GM21825 (cell line): ENCODE data around the gene RASSF5.
"Not testable (repeated sequence)": the region's sequence is repeated elsewhere in the genome, so short reads cannot be mapped to it uniquely, and the experiment has no call there.

Experiments used
- ATAC-seq: cut with Tn5 transposase; IDR thresholded peaks from one replicate; pipeline ENCODE4 v1.9.1; 2021; ENCODE audit warnings: mild to moderate bottlenecking, moderate library complexity; ENCODE audit not compliant: unreplicated experiment

Gene RASSF5

GRCh38 chr1:206566999-206567398 lies 59.7 kb downstream of the RASSF5 start:
- ATAC-seq: no peak

GRCh38 chr1:206568256-206568655 lies 60.9 kb downstream of the RASSF5 start:
- no peak for ATAC-seq

GRCh38 chr1:206568779-206569352 lies 61.5 kb downstream of the RASSF5 start:
- no peak for ATAC-seq

DNA sequence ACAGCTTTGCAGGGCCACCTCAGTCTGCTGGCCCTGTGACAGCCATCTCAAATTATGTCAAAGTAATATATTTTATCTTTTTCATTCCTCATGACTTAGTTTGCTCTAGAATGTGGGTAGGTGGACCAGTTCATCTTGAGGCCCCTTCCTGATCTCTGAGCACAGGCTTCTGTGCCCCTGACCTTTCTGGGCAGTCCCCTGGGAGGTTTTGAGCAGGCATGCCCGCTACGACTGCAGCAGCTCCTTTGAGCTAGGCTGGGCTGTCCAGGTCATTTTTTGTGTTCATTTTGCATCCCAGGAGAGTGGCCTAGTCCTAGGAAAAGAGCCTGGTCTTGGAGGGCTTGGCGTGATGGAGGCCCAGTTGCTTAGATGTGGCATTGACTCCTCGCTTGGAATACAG lies 62.2 kb downstream of the RASSF5 start:
- no peak for ATAC-seq

DNA sequence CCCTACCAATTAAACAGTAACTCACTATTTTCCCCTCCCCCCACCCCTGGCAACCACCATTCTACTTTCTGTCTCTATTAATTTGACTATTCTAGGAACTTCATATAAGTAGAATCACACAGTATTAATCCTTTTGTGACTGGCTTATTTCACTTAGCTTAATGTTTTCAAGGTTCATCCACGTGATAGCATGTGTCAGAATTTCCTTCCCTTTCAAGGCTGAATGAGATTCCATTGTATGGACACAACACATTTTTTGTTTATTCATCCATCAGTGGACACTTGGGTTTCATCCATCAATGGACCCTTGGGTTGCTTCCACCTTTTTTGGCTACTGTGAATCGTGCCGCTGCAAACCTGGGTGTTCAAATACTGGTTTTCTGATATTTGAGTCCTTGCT lies 63.2 kb downstream of the RASSF5 start:
- ATAC-seq: no peak

DNA sequence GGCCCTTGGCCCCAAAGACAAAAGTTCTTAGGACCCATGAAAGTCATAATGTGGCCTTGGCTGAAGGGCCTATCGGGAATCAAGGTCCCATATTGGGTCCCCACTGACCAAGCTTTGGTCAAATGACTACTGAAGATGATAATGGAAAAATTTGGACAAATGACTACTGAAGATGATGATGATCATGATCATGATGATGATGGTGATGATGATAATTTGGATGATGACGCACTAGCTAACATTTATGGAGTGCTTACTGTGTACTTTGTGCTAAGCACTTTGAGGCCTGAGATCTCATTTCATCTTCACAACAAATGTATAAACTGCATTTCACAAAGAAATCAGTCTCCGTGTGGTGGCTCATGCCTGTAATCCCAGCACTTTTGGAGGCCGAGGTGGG lies 65.5 kb downstream of the RASSF5 start:
- ATAC-seq: no peak

DNA sequence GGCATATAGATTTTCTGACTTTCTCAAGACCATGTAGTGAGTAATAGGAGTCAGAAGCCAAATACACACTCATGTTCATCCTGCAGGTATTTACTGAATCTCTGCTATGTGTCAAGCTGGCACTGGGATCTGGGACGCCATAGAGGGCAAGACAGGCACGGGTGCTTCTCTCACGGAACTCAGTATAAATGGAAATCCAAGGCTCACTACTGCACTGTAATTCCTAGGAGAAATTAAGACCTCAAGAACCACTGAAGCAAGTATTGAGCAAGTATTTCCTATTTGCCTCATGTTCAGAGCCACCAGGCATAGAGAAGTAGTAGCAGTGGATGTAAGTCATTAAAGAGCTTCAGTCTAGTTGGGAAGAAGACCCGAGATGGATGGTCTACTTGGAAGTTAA lies 66.0 kb downstream of the RASSF5 start:
- ATAC-seq: no peak

- no peak for ATAC-seq
Measured at GRCh38 chr1:206573762-206574161, 66.4 kb downstream of the RASSF5 start.

GRCh38 chr1:206575165-206575893 lies 68.0 kb downstream of the RASSF5 start:
- ATAC-seq: no peak

DNA sequence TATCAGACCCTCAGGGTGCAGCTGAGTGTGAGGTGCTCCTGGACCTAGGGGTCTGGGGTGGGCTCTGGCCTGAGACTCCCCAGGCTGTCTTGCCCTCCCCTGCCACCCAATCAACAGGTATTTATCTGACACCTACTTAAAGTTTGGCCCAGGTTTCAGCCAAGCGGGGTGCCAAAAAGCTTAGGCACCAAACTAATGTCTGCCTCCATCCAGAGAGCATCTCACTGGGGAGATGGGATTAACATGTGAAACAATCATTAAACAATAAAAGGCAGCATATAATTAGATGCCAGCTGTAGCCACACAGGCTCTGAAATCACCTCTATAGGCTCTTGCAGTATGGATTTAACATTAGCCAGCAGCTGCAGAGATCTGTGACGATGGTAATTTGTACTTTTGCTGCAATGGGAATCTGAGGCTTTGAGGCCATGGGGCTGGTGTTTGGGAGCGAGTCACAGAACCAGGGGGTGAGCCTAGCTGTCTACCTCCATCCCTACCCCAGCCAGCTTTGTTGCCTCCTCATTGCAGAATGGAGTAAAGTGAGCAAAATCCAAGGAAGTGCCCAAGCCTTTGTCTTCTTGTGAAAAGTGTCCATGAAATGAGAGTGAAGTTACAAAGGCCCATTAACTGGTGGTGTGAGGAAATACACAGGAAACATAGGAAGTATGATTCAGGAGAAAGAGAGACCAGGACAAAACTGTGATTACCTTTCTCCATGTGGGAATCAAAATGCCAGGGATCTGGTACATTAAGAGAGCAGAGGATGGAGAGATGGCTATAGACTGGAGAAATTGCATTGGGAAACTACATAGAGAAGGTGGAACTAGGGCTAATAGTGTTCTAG lies 68.8 kb downstream of the RASSF5 start:
- no peak for ATAC-seq

GRCh38 chr1:206577626-206578025 lies 70.3 kb downstream of the RASSF5 start:
- no peak for ATAC-seq

- no peak for ATAC-seq
Measured at GRCh38 chr1:206578068-206578977, 71.0 kb downstream of the RASSF5 start.

DNA sequence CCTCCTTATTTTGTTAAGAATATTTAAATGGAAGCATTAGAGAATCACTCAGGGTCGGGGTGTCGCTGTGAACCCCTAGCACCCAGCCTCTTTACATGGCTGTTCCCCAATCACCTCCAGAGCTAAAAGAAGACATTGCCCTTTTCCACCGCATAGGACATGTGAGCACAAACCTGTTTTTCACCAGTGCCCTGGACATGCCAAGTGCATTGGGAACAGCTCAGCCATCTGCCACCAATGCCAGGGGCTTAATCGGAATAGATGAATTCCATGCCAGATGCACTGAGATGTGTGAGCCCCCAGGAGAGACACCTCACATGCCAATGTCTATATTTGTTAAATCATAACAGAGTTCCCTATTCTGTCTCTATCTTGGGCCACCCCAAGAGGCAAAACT lies 71.6 kb downstream of the RASSF5 start:
- ATAC-seq: no peak

DNA sequence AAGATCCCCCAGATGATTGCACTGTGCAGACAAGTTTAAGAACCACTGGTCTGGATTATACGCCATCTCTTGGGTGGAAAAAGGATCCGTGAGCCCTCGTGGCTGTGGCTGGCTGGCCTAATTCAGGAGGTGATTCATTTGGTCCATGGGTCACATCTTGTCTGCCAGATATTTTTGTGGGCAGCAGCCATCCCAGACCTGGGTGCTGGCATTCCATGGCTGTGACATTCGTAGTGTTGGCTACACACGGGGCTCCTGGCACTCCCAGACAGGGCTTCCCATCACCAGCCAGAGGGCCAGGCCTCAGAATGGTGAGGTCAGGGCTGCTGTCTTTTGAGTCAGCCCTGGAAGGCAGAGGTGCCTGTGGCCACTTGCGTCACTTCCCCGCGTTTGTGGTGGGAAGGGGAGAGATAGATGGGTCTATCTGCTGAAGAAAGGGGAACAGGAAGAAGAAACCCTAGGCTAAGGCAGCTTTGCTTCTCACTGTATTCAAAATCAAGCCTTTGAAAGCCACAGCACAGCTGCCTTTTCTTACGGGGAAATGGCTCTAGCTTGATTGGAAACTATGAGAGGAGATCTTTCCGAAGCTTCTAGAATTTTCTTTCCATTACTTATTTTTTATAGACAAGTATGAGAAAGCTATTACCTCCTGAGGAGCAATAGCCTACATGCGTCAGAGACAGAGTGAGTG lies 72.6 kb downstream of the RASSF5 start:
- peak; percentile 80 for ATAC-seq

DNA sequence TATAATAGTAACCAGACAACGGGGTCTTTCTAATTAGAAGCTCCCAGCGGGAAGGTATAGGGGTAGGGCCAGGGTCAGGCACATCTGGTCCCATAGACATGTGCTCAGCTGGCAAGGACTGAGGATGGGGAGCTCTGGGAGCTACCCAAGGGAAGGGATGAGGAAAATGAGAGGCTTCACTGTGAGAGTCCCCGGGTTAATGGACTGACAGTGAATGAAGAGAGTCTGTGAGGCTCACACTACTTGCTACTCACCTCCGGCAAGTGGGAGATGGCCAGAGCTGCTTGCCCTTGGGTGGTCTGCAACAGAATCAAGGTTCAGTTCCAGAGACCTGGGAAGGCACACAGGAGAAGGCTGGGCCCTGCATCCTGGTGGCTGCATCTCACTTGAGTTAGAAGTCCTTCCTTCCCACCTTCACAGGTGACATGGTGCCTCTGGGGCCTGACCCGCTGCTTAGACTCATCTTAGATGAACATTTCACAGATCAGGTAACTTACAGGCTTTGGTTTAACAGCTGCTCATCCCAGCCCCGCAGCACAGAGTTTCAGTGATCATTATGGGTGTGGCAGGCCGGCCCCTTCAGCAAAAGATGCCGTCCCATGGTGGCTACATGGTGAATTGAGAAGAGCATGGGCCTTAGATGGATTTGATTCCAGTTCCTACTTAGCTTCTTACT lies 73.2 kb downstream of the RASSF5 start:
- ATAC-seq: peak; percentile 2

GRCh38 chr1:206581114-206581497 lies 73.8 kb downstream of the RASSF5 start:
- ATAC-seq: not testable (repeated sequence)

DNA sequence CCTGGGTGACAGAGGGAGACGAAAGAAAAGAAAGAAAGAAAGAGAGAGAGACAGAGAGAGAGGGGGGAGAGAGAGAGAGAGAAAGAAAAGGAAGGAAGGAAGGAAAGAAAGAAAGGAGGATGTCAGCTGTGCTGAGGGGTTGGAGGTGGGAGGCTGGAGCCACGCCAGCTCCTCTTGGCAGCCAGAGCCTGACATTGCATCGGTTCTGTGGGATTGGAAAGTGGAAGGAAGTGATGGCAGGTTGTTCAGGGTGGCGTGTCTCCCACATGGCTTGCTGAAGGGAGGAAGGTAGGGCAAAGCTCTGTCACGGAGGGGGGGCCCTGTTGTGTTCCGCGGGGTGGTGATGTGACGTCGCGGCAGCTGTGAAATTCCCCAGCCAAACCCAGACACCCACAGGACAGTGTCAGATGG lies 74.2 kb downstream of the RASSF5 start:
- ATAC-seq: no peak

GRCh38 chr1:206582537-206582936 lies 75.2 kb downstream of the RASSF5 start:
- no peak for ATAC-seq

- no peak for ATAC-seq
Measured at GRCh38 chr1:206582971-206583706, 75.8 kb downstream of the RASSF5 start.
